Endothelial cell of umbilical vein (primary cell): ENCODE results near the gene DBR1. TPM values are rescaled to one million over a fixed set of nuclear protein-coding genes. Genes with fewer than 3 reads are reported as not detected.
A peak's percentile ranks its signal among the peaks of the same experiment; 100 is the strongest.

Experiments
- BruUV-seq: library from RNA; stranded (reverse); fragments of 400-500 nt; replicated peaks from 2 replicates; lab custom pipeline; 2021; lab: Mats Ljungman, UMichigan
- CTCF ChIA-PET: fragments of 300-600, 350-600 bp; sonication (Branson Sonifier 250); formaldehyde crosslinking; loops from one replicate; lab custom pipeline; 2021; ENCODE audit warnings: antibody characterized with exemption, inconsistent platforms; lab: Charles Lee
- POLR2A ChIA-PET: fragments of 300-600, 350-600 bp; sonication (Branson Sonifier 250); formaldehyde crosslinking; loops from one replicate; lab custom pipeline; 2021; ENCODE audit warnings: antibody characterized with exemption, inconsistent platforms; lab: Charles Lee
- DNase-seq: peaks from one replicate; pipeline ENCODE4 v3.0.0-alpha.2; 2011; ENCODE audit warnings: low read depth, low spot score
- FAIRE-seq: peaks from 2 replicates; lab custom pipeline; 2011; peaks lifted over from hg19 to GRCh38; lab: Jason Lieb, UNC
- H2AFZ ChIP-seq: 2 replicates; pipeline ENCODE4 v1.6.0; 2012; ENCODE audit warnings: low read depth, low read length, control low read depth, inconsistent platforms
- H3K27ac ChIP-seq: 2 replicates; pipeline ENCODE4 v1.5.1; 2011; ENCODE audit warnings: low read depth, mild to moderate bottlenecking, control low read depth, low read length, moderate library complexity; ENCODE audit not compliant: insufficient read depth
- H3K27me3 ChIP-seq, 2 experiments: 2 replicates each; pipeline versions ENCODE4 v1.6.0 to v1.6.1; 2011; ENCODE audit warnings: low read length in 2 of 2, mixed read lengths in 1 of 2; ENCODE audit not compliant: control insufficient read depth in 2 of 2, insufficient read depth in 2 of 2
- H3K36me3 ChIP-seq, 2 experiments: 2 replicates in 1 of 2; 3 replicates in 1 of 2; pipeline ENCODE4 v1.5.1; 2011; ENCODE audit warnings: low read length in 2 of 2, mild to moderate bottlenecking in 1 of 2, moderate library complexity in 1 of 2; ENCODE audit not compliant: control insufficient read depth in 2 of 2, insufficient read depth in 2 of 2; ENCODE audit errors: extremely low read depth in 1 of 2
- H3K4me1 ChIP-seq: 3 replicates; pipeline ENCODE4 v1.5.1; 2011; ENCODE audit warnings: mild to moderate bottlenecking, low read length; ENCODE audit not compliant: control insufficient read depth, insufficient read depth; ENCODE audit errors: extremely low read depth
- H3K4me2 ChIP-seq: 2 replicates; pipeline ENCODE4 v1.6.1; 2011; ENCODE audit warnings: low read length, control low read depth, mixed read lengths; ENCODE audit not compliant: insufficient read depth
- H3K4me3 ChIP-seq, 3 experiments: fragments of 200-600 bp in 1 of 3; sonication (generic), shearing (Covaris generic) in 1 of 3; replicated peaks in 1 of 3; 2 replicates each; pipeline ENCODE4 v1.5.1; 2011 to 2016; ENCODE audit warnings: control low read depth in 3 of 3, low read length in 3 of 3, mild to moderate bottlenecking in 2 of 3, inconsistent platforms in 1 of 3, low read depth in 1 of 3, moderate library complexity in 1 of 3; ENCODE audit not compliant: insufficient read depth in 1 of 3
- H3K79me2 ChIP-seq: 2 replicates; pipeline ENCODE4 v1.6.0; 2012; ENCODE audit warnings: low read length, inconsistent platforms; ENCODE audit not compliant: control insufficient read depth, insufficient read depth
- H3K9ac ChIP-seq: replicated peaks from 2 replicates; pipeline ENCODE3; 2011; ENCODE audit warnings: low read length, control low read depth; ENCODE audit not compliant: insufficient read depth; ENCODE audit errors: extremely low read depth
- H3K9me1 ChIP-seq: replicated peaks from 3 replicates; pipeline ENCODE4 v1.6.0; 2011; ENCODE audit warnings: mild to moderate bottlenecking, low read length; ENCODE audit not compliant: control insufficient read depth, insufficient read depth; ENCODE audit errors: extremely low read depth
- H3K9me3 ChIP-seq: replicated peaks from 2 replicates; pipeline ENCODE4 v1.5.1; 2012; ENCODE audit warnings: low read length, inconsistent platforms; ENCODE audit not compliant: control insufficient read depth, insufficient read depth
- H4K20me1 ChIP-seq: replicated peaks from 2 replicates; pipeline ENCODE3; 2011; ENCODE audit warnings: mild to moderate bottlenecking, low read length; ENCODE audit not compliant: control insufficient read depth, insufficient read depth; ENCODE audit errors: extremely low read depth
- EZH2 ChIP-seq: IDR thresholded peaks from 2 replicates; pipeline ENCODE4 v1.6.1; 2012; ENCODE audit warnings: borderline replicate concordance, low read depth, mild to moderate bottlenecking, moderate library complexity, low read length, inconsistent platforms; ENCODE audit not compliant: severe bottlenecking
- FOS ChIP-seq: IDR thresholded peaks from 2 replicates; pipeline ENCODE4 v1.6.1; 2011; ENCODE audit warnings: mild to moderate bottlenecking, low read length, moderate library complexity, borderline replicate concordance; ENCODE audit not compliant: insufficient read depth
- GATA2 ChIP-seq: IDR thresholded peaks from 2 replicates; pipeline ENCODE4 v1.7.0; 2011; ENCODE audit warnings: low read depth, mild to moderate bottlenecking, moderate library complexity, mixed read lengths, low read length; ENCODE audit not compliant: insufficient read length, insufficient read depth
- JUN ChIP-seq: IDR thresholded peaks from 2 replicates; pipeline ENCODE4 v1.6.1; 2011; ENCODE audit warnings: borderline replicate concordance, low read depth; ENCODE audit not compliant: insufficient read length, insufficient read depth
- MAX ChIP-seq: IDR thresholded peaks from 2 replicates; pipeline ENCODE4 v1.6.1; 2011; ENCODE audit not compliant: insufficient read depth, insufficient read length
- MYC ChIP-seq: IDR thresholded peaks from one replicate; pipeline ENCODE4 v1.6.1; 2011; ENCODE audit warnings: mild to moderate bottlenecking, low read depth, low read length
- POLR2A ChIP-seq: IDR thresholded peaks from 2 replicates; pipeline ENCODE4 v1.6.1; 2012; ENCODE audit warnings: low read depth, mild to moderate bottlenecking, control low read depth, low read length
- POLR2AphosphoS5 ChIP-seq: IDR thresholded peaks from 2 replicates; pipeline ENCODE4 v1.6.1; 2012; ENCODE audit warnings: low read depth, mild to moderate bottlenecking, control low read depth, low read length, moderate library complexity; ENCODE audit not compliant: insufficient read depth
- dilution Hi-C: fragments of 300-500 bp; cut with MboI; formaldehyde crosslinking; loops from one replicate; pipeline ENCODE4 v1.15.0; 2019; ENCODE audit warnings: low sequenced_read_pairs; ENCODE audit not compliant: extremely low pct_ligation_motif_present
- intact Hi-C: fragments of 100-400 bp; cut with micrococcal nuclease; formaldehyde crosslinking; loops from one replicate; pipeline ENCODE4 v1.10.0; 2022
- polyA plus RNA-seq, 4 experiments: library from polyadenylated mRNA; depleted of rRNA in 3 of 4; stranded (reverse) in 3 of 4; unstranded in 1 of 4; fragments of >200 nt; gene quantifications; 2 replicates each; pipeline versions ENCODE4 v1.2.1 to v1.2.3, GENCODE V29; 2011 to 2012; ENCODE audit warnings: missing spikeins in 1 of 4
- total RNA-seq: library from RNA; stranded (reverse); gene quantifications from 2 replicates; pipeline ENCODE4 v1.2.3, GENCODE V29; 2021
- TF ChIP-seq, protein P1 (sequence below), 2 donors: IDR thresholded peaks; 1 replicate in 1 of 2; 2 replicates in 1 of 2; pipeline ENCODE4 v1.5.1; 2011; ENCODE audit warnings: low read length in 2 of 2, mild to moderate bottlenecking in 2 of 2, moderate library complexity in 2 of 2, control low read depth in 1 of 2, inconsistent platforms in 1 of 2, low read depth in 1 of 2; ENCODE audit not compliant: insufficient read depth in 1 of 2; ENCODE audit errors: extremely low read depth in 1 of 2

The DBR1 gene
- total and polyA plus RNA-seq, 2 donors (not counting 3 experiments of a cell fraction or from before 2014, with no cell fraction given), result 10.3 to 17.8 TPM

GRCh38 chr3:138186803-138187295, 12.1 kb upstream of the DBR1 start:
- peaks cover 39% of the 10 kb centered on the region for H3K79me2 ChIP-seq
- peaks cover 8% of the 10 kb centered on the region for H4K20me1 ChIP-seq
- dilution Hi-C loops (no loop called here), intact Hi-C loops (loop anchor here (1.0 to 10.0 kb wide), 6 partner anchors 13 to 738 kb away; partner anchors contain the start of genes DBR1, DZIP1L, MRAS and NME9)
- H3K9me3 ChIP-seq, result no peaks in the 10 kb centered on the region
- TF ChIP-seq FOS (no peak), JUN (no peak), MYC (no peak), MAX (no peak), EZH2 (no peak), GATA2 (no peak), POLR2A (no peak), POLR2AphosphoS5 (no peak)
- TF ChIP-seq, protein P1, sequence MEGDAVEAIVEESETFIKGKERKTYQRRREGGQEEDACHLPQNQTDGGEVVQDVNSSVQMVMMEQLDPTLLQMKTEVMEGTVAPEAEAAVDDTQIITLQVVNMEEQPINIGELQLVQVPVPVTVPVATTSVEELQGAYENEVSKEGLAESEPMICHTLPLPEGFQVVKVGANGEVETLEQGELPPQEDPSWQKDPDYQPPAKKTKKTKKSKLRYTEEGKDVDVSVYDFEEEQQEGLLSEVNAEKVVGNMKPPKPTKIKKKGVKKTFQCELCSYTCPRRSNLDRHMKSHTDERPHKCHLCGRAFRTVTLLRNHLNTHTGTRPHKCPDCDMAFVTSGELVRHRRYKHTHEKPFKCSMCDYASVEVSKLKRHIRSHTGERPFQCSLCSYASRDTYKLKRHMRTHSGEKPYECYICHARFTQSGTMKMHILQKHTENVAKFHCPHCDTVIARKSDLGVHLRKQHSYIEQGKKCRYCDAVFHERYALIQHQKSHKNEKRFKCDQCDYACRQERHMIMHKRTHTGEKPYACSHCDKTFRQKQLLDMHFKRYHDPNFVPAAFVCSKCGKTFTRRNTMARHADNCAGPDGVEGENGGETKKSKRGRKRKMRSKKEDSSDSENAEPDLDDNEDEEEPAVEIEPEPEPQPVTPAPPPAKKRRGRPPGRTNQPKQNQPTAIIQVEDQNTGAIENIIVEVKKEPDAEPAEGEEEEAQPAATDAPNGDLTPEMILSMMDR (IDR thresholded peaks at IDR 0.05; ENCODE audit: extremely low read depth in 1 of 2, insufficient read depth in 1 of 2, low read depth in 1 of 2, low read length in 2 of 2), result no peak
- H3K9me1 ChIP-seq, result no peaks in the 10 kb centered on the region
- peak overlapping the region; percentile 86 for H3K4me2 ChIP-seq
- peak overlapping the region; percentile 75 for H2AFZ ChIP-seq
- BruUV-seq, result no TSS peak
- H3K36me3 ChIP-seq, result no peaks in the 10 kb centered on the region
- peak overlapping the region; percentile 96 for H3K9ac ChIP-seq
- ChIA-PET CTCF (interaction anchor here (0.5 to 3.4 kb wide), 6 partner anchors 13 to 84 kb away, joined by 3 to 17 read pairs (median 4); partner anchors contain the start of gene DBR1), POLR2A (interaction anchor here (0.8 to 1.5 kb wide), 3 partner anchors 10 to 18 kb away, joined by 3 to 8 read pairs (median 3); partner anchors contain the start of gene DBR1)
- H3K4me3 ChIP-seq, result peak overlapping the region; percentile 74 to 86 (median 81)
- peaks cover 2 to 5% of the 10 kb centered on the region in 2 experiments for H3K27me3 ChIP-seq
- peaks cover 10% of the 10 kb centered on the region for H3K4me1 ChIP-seq
- peak overlapping the region; percentile 93 for H3K27ac ChIP-seq
- FAIRE-seq (no peak), DNase-seq (peak; percentile 94)
